Central memory CD8-positive, alpha-beta T cell (primary cell): ENCODE data around the gene TRIP6.

ENCODE experiments used
- ATAC-seq: fragments of 150-1000 bp; cut with Tn5 transposase; replicated peaks from 2 replicates; pipeline ENCODE4 v1.10.0; 2022; ENCODE audit warnings: mild to moderate bottlenecking, moderate FRiP score, moderate number of reproducible peaks; ENCODE audit not compliant: poor library complexity, severe bottlenecking; ENCODE audit errors: extremely low read depth
- DNase-seq, 2 donors: peaks; one replicate each; pipeline ENCODE4 v3.0.0; 2021; ENCODE audit warnings: low spot score in 2 of 2
- H3K27ac Mint-ChIP-seq: one replicate; pipeline ENCODE4 v1.8.0; 2022; ENCODE audit warnings: low read depth, mild to moderate bottlenecking, moderate library complexity, mixed read lengths
- H3K27me3 Mint-ChIP-seq: one replicate; pipeline ENCODE4 v1.8.0; 2022; ENCODE audit warnings: mixed read lengths
- H3K36me3 Mint-ChIP-seq: one replicate; pipeline ENCODE4 v1.8.0; 2022; ENCODE audit warnings: mild to moderate bottlenecking, moderate library complexity, mixed read lengths; ENCODE audit not compliant: insufficient read depth
- H3K4me1 Mint-ChIP-seq: one replicate; pipeline ENCODE4 v1.8.0; 2022; ENCODE audit warnings: mixed read lengths
- H3K4me3 Mint-ChIP-seq: one replicate; pipeline ENCODE4 v1.8.0; 2022; ENCODE audit warnings: mild to moderate bottlenecking, moderate library complexity, mixed read lengths
- H3K9me3 Mint-ChIP-seq: one replicate; pipeline ENCODE4 v1.8.0; 2022; ENCODE audit warnings: mixed read lengths

The TRIP6 gene

DNA sequence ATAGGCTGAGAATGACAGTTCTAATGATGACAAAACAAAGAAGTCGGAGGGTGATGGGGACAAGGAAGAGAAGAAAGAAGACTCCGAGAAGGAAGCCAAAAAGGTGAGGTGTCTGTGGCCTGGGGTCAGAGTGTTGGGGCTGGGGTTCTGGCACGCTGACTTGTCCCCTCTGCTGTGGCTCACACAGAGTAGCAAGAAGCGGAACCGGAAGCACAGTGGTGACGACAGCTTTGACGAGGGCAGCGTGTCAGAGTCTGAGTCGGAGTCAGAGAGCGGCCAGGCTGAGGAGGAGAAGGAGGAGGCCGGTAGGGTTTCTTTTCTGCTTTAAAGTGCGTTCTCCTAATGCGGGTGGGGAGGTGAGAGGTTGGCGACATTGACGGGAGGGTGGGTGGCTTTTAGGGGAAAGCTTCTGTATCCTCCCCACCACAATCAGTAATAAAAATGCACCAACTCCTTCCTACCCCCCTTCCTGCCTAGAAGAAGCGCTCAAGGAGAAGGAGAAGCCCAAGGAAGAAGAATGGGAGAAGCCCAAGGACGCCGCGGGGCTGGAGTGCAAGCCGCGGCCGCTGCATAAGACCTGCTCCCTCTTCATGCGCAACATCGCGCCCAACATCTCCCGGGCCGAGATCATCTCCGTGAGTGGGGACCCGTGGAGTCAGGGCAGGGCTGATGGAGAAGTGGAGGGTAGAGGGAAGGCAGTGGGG is 17.7 kb downstream of the TRIP6 start:
- Mint-ChIP-seq H3K27me3 (no peaks in the 10 kb centered on the region), H3K36me3 (peaks cover 76% of the 10 kb centered on the region), H3K4me3 (peak overlapping the region; percentile 77), H3K4me1 (peaks cover 75% of the 10 kb centered on the region), H3K9me3 (no peaks in the 10 kb centered on the region), H3K27ac (peak overlapping the region; percentile 88)
- ATAC-seq (peak; percentile 80), DNase-seq (peak; percentile 47 to 84)

DNA sequence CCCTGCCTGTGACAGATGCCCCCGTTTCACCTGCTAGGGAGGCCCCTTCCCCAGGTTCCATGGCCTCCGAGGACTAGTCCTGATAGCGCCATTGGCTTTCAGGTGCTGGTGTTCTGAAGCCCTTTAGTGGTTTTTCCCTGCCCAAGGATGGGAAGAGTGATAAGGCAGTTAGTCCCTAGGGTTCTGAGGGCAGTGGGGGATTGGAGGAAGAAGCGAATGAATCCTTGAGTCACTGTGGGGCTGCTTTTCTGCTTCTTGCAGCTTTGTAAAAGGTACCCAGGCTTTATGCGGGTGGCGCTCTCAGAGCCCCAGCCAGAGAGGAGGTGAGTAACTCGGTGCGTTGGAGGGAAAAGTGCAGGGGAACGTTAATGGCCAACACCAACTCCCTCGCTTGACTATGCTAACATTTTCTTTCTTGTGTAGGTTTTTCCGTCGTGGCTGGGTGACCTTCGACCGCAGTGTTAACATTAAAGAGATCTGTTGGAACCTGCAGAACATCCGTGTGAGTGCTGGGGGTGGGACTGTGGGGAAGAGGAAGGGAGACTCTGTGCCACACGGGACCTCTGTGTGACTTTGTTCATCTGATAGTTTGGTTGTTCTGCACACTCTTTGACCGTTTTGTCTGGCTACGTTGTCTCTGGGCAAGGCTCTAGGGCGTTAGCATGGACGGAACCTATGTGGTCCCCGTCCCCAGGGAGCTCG is 18.4 kb downstream of the TRIP6 start:
- ATAC-seq (no peak), DNase-seq (no peak)
- peak overlapping the region; percentile 88 for H3K27ac Mint-ChIP-seq
- H3K27me3 Mint-ChIP-seq, result no peaks in the 10 kb centered on the region
- no peaks in the 10 kb centered on the region for H3K9me3 Mint-ChIP-seq
- peaks cover 73% of the 10 kb centered on the region for H3K36me3 Mint-ChIP-seq
- peaks cover 75% of the 10 kb centered on the region for H3K4me1 Mint-ChIP-seq
- H3K4me3 Mint-ChIP-seq, result peak overlapping the region; percentile 77

DNA sequence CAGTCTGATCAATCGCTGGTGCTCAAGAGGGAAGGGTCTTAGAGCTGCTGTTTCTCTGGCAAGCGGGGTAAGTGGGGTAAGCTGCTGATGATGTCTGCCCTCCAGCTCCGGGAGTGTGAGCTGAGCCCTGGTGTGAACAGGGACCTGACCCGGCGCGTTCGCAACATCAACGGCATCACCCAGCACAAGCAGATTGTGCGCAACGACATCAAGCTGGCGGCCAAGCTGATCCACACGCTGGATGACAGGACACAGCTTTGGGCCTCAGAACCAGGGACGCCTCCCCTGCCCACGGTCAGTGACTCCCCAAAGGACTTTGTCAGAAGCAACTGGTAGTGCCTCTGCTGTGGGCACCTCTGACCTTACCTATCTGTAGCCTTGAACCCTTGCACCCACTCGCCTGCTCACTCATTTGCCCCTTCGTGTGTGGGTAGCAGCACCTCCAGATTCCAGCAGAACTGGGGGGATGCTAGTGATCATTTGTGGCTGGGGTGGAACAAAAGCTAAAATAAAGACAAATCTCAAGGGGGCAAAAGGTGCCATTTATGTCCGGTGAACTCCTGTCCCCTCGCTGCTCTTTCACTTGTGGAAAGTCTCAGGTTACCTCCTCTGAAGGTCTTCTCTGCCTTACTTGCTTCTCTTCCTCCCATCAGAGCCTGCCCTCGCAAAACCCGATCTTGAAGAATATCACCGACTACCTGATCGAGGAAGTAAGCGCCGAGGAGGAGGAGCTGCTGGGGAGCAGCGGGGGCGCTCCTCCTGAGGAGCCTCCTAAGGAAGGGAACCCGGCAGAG is 19.2 kb downstream of the TRIP6 start:
- no peak for DNase-seq
- peaks cover 70% of the 10 kb centered on the region for H3K4me1 Mint-ChIP-seq
- H3K9me3 Mint-ChIP-seq, result no peaks in the 10 kb centered on the region
- H3K36me3 Mint-ChIP-seq, result peaks cover 67% of the 10 kb centered on the region
- no peak for ATAC-seq
- H3K27ac Mint-ChIP-seq, result peak overlapping the region; percentile 88
- H3K4me3 Mint-ChIP-seq, result peak overlapping the region; percentile 77
- peaks cover 5% of the 10 kb centered on the region for H3K27me3 Mint-ChIP-seq

DNA sequence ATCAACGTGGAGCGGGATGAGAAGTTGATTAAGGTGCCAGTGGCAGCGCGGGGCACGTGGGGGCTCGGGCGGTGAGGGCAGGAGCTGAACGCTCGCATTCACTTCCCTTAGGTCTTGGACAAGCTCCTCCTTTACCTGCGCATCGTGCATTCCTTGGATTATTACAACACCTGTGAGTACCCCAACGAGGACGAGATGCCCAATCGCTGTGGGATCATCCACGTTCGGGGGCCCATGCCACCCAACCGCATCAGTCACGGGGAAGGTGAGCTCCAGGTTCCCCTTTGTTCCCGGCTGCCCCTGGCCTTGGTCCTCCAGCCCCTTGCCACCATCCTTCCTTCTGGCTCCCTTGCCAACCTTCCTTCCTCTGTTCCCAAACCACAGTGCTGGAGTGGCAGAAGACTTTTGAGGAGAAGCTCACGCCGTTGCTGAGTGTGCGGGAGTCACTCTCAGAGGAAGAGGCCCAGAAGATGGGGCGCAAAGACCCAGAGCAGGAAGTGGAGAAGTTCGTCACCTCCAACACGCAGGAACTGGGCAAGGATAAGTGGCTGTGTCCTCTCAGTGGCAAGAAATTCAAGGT is 19.8 kb downstream of the TRIP6 start:
- Mint-ChIP-seq H3K27ac (peak overlapping the region; percentile 88), H3K4me3 (peak overlapping the region; percentile 77), H3K27me3 (peaks cover 12% of the 10 kb centered on the region), H3K4me1 (peaks cover 68% of the 10 kb centered on the region), H3K36me3 (peaks cover 60% of the 10 kb centered on the region), H3K9me3 (no peaks in the 10 kb centered on the region)
- DNase-seq (no peak), ATAC-seq (no peak)

DNA sequence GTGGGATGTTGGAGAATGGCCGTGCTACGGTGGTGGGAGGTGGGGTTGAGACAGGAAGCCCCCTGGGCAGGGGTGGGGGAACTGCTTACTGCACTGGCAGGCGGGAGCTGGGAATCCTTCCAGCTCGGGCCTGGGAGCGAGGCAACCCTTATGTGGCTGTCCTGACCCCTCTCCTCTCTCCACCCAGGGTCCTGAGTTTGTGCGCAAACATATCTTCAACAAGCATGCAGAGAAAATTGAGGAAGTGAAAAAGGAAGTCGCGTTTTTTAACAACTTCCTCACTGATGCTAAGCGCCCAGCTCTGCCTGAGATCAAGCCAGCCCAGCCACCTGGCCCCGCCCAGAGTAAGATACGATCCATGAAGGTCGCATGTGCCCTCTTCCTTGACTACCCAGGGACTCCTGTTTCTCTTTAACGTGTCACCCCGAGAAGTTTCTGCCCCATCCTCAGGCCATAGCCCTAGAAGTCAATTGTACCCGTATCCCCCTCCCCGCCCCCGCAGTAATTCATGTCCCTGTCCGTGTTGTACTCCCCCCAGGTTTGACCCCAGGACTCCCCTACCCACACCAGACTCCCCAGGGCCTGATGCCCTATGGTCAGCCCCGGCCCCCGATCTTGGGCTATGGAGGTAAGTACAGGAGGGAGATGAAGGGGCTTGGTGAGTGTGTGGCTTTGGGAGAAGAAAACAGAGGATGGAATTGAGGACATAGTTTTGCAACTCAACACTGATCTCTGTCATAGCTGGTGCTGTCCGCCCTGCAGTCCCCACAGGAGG is 20.5 kb downstream of the TRIP6 start:
- Mint-ChIP-seq H3K4me3 (peak overlapping the region; percentile 77), H3K27ac (peak overlapping the region; percentile 88), H3K4me1 (peaks cover 69% of the 10 kb centered on the region), H3K9me3 (no peaks in the 10 kb centered on the region), H3K27me3 (peaks cover 19% of the 10 kb centered on the region), H3K36me3 (peaks cover 55% of the 10 kb centered on the region)
- no peak for ATAC-seq
- DNase-seq, result peak in 1 of 2 donors; percentile 47

DNA sequence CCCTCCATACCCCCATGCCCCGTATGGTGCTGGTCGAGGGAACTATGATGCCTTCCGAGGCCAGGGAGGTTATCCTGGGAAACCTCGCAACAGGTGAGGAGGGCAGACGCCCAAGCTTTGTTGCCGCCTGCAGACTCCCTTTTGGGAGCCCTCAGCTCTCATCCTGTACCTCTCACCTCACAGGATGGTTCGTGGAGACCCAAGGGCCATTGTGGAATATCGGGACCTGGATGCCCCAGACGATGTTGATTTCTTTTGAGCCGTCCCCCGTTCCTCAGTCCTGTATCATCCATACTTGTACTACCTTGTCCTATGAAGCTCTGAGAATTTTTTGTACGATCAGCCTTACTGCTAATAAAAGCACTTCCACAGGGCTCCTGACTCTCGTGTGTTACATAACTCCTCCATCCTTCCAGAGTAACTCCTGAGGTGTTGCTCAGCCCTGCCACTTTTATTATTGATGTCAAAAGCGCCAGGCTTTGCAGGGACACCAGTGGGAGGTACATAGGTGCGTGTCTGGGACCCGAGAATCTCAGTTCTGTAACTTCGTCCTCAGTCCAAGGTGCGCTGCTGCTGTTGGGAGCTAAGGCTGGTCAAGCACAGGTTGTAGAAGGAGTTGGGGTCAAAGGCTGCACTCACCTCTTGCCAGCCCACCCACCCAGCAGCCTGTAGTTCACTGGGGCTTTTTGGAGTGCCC is 21.3 kb downstream of the TRIP6 start:
- H3K9me3 Mint-ChIP-seq, result no peaks in the 10 kb centered on the region
- peaks cover 24% of the 10 kb centered on the region for H3K27me3 Mint-ChIP-seq
- peaks cover 50% of the 10 kb centered on the region for H3K36me3 Mint-ChIP-seq
- ATAC-seq, result no peak
- no peak overlapping the region for H3K27ac Mint-ChIP-seq
- no peak for DNase-seq
- H3K4me3 Mint-ChIP-seq, result peak overlapping the region; percentile 77
- peaks cover 65% of the 10 kb centered on the region for H3K4me1 Mint-ChIP-seq

DNA sequence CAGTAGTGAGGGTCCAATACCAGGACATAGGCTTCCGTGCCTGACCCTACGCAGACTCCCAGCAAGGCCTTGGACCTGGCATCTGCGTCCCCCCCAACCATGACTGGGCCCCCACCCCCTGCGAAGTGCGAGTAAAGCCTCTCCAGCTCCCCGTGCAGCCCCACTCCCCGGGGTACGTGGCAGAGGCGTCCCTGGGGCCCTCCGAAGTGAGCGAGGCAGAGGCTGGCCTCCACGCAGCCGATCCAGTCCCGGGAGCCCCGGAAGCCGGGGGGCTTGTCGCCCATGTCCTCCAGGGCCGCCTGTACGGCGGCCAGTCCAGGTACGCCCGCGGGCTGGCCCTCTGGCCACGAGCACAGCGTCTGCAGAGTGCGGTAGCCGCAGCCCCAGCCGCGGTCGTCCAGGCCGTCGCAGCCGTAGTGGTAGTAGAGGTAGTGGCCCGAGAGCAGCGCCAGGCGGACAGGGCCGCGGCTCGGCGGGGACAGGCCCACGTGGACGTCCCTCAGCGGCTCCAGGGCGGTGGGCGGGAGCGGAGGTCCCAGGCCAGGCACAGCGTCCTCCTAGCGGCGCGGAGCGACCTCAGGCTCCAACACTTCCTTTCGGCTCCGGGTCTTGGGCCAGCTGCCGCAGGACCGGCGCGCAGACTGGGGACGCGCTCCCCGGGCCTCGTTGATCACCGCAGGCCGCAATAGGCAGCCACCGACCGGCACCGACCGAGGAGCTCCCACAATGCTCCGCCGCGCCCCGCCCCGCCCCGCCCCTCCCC is 22.0 kb downstream of the TRIP6 start, which contains the start of gene UFSP1:
TSS of gene UFSP1 (minus strand) at position 728 of the 763 bp plus-strand sequence. CDS start at position 284, 444 bp downstream.
- Mint-ChIP-seq H3K36me3 (peaks cover 45% of the 10 kb centered on the region), H3K9me3 (no peaks in the 10 kb centered on the region), H3K27me3 (peaks cover 30% of the 10 kb centered on the region), H3K4me1 (peaks cover 62% of the 10 kb centered on the region), H3K27ac (no peak within 1 kb of the TSS), H3K4me3 (peak within 1 kb of the TSS; percentile 77)
- ATAC-seq (no peak), DNase-seq (peak in 1 of 2 donors; percentile 49)

DNA sequence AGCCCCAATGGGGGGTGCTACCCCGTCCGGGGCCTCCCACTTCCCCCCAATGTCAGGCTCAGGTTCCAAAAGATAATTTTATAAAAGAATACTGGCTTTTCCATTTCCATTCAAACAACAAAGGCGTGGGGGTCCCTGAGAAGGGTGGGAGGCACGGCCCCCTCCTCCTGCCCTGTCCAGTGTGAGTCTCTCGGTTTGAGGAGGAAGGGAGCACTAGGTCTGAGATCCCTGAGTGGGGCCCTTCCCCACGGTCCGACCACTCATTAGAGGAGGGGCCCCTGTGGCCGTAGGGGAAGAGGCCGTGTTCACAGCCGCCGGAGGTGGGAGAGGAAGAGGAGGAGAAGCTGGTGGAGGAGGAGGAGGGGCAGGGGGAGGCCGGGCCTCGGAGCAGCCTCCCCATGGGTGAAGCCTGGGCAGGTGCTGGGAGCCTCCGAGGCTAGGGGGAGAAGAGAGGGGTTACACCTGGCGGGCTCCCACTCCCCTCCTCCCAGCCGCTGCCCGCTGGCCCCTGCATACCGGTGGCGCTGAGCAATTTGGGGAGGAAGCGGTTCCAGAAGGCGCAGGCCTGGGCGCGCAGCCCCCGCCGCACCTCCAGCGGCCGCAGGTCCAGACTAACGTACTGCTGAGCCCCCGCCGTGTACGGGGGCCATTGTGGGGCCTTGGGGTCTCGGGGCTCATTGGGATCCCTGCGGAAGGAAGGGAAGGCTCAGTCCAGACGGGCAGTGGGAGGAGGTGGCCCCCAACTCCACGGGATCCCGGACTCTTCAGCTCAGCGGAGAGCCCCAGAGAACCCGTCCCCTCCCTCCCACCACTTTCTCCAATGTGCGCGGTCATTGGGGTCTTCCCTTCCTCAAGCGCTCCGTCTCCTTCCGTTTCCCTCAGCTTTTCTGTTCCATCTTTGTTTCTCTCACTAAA is 23.7 kb downstream of the TRIP6 start:
- Mint-ChIP-seq H3K27ac (no peak overlapping the region), H3K4me3 (peak overlapping the region; percentile 77), H3K4me1 (peaks cover 47% of the 10 kb centered on the region), H3K9me3 (no peaks in the 10 kb centered on the region), H3K36me3 (peaks cover 32% of the 10 kb centered on the region), H3K27me3 (peaks cover 38% of the 10 kb centered on the region)
- DNase-seq (no peak), ATAC-seq (no peak)

DNA sequence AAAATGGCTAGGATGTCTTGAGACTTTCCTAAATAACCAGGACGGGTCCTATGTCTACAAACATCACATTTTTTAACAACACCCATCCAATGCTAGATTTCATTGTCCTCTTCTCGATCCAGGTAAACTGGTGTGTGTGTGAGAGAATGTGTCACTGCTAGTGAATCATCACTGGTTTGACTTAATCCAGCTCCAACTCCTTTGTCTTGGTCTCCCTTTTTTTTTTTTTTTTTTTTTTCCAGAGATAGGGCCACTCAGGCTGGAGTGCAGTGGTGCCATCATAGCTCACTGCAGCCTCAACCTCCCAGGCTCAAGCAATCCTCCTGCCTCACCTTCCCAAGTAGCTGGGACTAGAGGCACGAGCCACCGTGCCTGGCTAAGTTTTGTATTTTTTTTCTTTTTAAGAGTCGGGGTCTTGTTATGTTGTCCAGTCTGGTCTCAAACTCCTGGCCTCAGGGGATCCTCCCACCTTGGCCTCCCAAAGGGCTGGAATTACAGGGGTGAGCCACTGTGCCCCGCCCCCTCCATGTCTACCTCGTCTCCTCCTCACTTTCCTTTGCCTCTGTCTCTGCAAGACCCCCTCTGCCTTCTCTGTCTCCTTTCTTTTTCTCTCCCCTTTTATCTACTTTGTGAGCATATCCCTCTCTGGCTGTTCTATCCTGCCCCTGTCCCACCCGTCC is 24.5 kb downstream of the TRIP6 start:
- Mint-ChIP-seq H3K27ac (no peak overlapping the region), H3K4me1 (peaks cover 44% of the 10 kb centered on the region), H3K36me3 (peaks cover 27% of the 10 kb centered on the region), H3K27me3 (peaks cover 45% of the 10 kb centered on the region), H3K4me3 (peak overlapping the region; percentile 57), H3K9me3 (no peaks in the 10 kb centered on the region)
- DNase-seq (no peak), ATAC-seq (no peak)
